ENCODE measurements around the gene CILP2.

Gene CILP2

DNA sequence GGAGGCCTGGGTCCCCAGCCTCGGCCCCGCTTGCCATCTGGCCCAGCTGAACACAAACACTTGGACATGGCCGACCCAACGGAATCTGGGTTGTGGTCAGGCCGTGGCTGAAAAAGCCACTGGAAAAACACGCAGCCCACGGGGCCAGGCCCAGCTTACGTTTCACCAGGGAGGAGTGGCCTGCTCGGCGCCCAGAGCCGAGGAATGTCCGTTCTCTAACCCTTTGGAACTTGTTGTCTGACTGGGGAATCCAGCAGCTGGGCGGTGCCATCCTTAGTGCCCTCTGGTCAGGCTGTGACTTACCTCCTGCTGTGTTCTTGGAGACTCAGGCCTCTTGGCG is 13.8 kb downstream of the CILP2 start:
- Histone ChIP-seq H3K27ac (ENCODE audit: low read length) (no peak overlapping the region), H3K4me1 (ENCODE audit: insufficient read depth, low read length) (no peaks in the 10 kb centered on the region), H3K4me3 (ENCODE audit: low read length) (no peak overlapping the region), H3K27me3 (ENCODE audit: insufficient read depth, low read length) (no peaks in the 10 kb centered on the region), H3K9ac (ENCODE audit: low read depth, low read length) (no peak overlapping the region), H3K36me3 (ENCODE audit: insufficient read depth, low read depth, low read length) (no peaks in the 10 kb centered on the region), H3K9me3 (ENCODE audit: insufficient read depth, low read depth, low read length) (no peaks in the 10 kb centered on the region)

DNA sequence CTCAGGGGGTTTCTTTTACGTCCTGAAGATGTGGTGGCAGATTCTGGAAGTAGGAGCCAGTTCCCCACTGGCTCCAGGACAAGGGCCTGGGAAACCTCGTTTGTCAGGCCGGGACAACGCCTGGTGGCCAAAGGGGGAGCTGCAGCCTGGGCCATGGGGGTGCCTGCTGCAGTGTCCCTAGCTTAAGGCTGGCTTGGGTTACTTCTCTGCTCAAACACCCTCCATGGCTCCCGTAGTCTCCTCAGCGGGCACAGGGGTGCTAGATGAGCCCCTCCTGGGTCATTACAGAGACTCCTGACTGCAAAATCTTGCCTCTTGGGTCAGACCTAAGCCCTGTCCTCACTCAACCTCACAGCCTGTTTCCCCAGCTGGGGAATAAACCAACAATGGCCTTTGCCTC is 14.7 kb downstream of the CILP2 start:
- Histone ChIP-seq H3K9ac (ENCODE audit: low read depth, low read length) (no peak overlapping the region), H3K27ac (ENCODE audit: low read length) (no peak overlapping the region), H3K36me3 (ENCODE audit: insufficient read depth, low read depth, low read length) (no peaks in the 10 kb centered on the region), H3K27me3 (ENCODE audit: insufficient read depth, low read length) (no peaks in the 10 kb centered on the region), H3K9me3 (ENCODE audit: insufficient read depth, low read depth, low read length) (no peaks in the 10 kb centered on the region), H3K4me3 (ENCODE audit: low read length) (no peak overlapping the region), H3K4me1 (ENCODE audit: insufficient read depth, low read length) (no peaks in the 10 kb centered on the region)

DNA sequence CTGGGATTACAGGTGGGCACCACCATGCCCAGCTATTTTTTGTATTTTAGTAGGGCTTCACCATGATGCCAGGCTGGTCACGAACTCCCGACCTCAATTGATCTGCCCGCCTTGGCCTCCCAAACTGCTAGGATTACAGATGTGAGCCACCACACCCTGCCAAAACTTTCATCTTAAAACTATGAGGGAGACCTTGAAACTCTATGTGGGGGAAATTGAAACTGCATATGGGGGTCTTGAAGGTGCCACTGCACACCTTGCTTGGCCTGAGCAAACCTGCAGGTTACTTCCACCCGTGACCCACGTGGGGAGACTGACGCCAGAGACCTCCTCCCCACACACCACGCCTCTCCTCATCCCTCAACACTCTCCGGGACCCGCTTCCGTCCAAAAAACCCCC is 15.6 kb downstream of the CILP2 start:
- no peak overlapping the region for H3K27ac ChIP-seq (ENCODE audit: low read length)
- no peak overlapping the region for H3K9ac ChIP-seq (ENCODE audit: low read depth, low read length)
- H3K4me1 ChIP-seq (ENCODE audit: insufficient read depth, low read length), result no peaks in the 10 kb centered on the region
- H3K27me3 ChIP-seq (ENCODE audit: insufficient read depth, low read length), result no peaks in the 10 kb centered on the region
- no peak overlapping the region for H3K4me3 ChIP-seq (ENCODE audit: low read length)
- no peaks in the 10 kb centered on the region for H3K9me3 ChIP-seq (ENCODE audit: insufficient read depth, low read depth, low read length)
- no peaks in the 10 kb centered on the region for H3K36me3 ChIP-seq (ENCODE audit: insufficient read depth, low read depth, low read length)

DNA sequence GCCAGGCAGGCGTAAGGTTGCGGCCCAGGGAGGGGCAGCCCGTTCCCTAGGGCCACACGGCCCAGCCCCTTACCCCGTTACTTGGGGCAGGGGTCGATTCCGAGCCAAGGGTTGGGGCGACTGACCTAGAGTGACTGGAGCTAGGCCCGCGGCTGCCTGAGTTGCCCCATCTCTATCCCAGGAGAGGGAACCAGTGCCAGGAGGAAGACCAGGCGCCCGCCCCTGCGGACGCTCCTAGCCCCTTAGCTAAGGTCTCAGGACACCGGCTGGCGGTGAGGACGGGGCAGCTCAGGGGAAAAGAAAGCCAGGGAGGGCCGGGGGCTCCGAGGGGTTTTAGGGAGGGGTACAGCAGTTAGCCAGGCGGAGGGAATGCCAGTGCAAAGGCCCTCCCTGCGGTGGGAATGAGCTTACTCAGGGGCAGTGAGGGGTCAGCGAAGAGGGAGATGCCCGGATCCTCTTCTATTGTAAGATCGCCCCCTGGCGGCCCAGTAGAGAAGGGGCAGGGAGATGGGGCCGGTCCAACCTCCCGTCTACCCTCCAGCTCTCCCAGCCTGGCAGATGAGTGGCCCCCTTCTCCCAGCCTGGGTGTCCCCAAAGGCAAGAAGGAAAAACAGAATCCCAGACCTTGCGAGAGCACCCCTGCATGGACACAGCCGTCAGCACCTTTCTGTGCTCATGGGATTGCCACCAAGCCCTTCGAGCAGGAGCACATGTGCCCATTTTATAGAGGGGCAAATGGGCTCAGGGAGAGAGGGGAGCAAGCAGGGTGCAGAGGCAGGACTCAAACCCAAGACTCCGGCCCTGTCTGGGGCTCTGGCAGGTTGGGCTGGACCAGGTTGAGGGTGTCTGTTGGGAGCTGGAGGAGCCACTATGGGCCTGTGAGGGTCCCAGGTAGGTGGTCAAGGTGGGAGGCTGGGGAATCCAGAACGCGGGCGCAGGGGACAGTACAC is 16.3 kb downstream of the CILP2 start:
- Histone ChIP-seq H3K27ac (ENCODE audit: low read length) (no peak overlapping the region), H3K9ac (ENCODE audit: low read depth, low read length) (no peak overlapping the region), H3K9me3 (ENCODE audit: insufficient read depth, low read depth, low read length) (no peaks in the 10 kb centered on the region), H3K4me3 (ENCODE audit: low read length) (no peak overlapping the region), H3K27me3 (ENCODE audit: insufficient read depth, low read length) (no peaks in the 10 kb centered on the region), H3K4me1 (ENCODE audit: insufficient read depth, low read length) (no peaks in the 10 kb centered on the region), H3K36me3 (ENCODE audit: insufficient read depth, low read depth, low read length) (no peaks in the 10 kb centered on the region)

DNA sequence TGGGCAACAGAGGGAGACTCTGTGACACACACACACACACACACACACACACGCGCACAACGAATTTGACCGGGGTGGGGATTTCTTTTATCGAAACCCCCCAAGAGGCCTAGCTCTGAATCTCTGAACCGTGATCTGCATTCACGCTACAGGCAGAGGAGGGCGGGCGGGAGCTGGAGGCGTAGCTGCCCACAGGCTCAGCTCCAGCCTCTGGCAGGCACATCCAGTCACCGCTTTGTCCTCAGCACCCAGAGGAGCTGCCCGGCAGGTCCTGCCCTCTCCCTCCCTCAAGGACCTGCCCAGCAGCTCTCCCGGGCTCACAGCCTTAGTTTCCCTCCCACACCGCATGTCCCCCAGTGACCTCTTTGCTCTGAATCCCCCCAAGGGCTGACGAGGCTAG is 20.0 kb downstream of the CILP2 start:
- Histone ChIP-seq H3K9ac (ENCODE audit: low read depth, low read length) (no peak overlapping the region), H3K27ac (ENCODE audit: low read length) (no peak overlapping the region), H3K4me1 (ENCODE audit: insufficient read depth, low read length) (no peaks in the 10 kb centered on the region), H3K27me3 (ENCODE audit: insufficient read depth, low read length) (no peaks in the 10 kb centered on the region), H3K9me3 (ENCODE audit: insufficient read depth, low read depth, low read length) (no peaks in the 10 kb centered on the region), H3K36me3 (ENCODE audit: insufficient read depth, low read depth, low read length) (no peaks in the 10 kb centered on the region), H3K4me3 (ENCODE audit: low read length) (no peak overlapping the region)

DNA sequence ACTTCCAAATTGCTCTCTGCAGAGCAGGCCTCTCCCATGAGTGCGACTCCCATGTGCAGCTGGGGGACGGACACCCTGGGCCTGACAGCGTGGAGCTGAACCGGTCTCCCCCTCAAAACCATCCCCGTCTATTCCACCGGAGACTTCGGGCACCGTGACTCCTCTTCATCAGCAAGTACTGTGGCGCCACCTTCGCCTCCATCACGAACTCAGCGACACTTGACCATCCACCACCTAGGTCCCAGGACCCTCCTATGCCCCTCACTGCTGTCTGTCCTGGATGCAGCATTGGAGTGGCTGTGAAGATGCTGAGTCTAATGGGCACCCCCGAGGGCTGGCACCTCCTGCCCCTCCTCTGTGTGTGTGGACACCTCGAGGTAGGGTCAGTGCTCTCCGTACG is 20.6 kb downstream of the CILP2 start:
- no peak overlapping the region for H3K9ac ChIP-seq (ENCODE audit: low read depth, low read length)
- no peaks in the 10 kb centered on the region for H3K36me3 ChIP-seq (ENCODE audit: insufficient read depth, low read depth, low read length)
- H3K27ac ChIP-seq (ENCODE audit: low read length), result no peak overlapping the region
- no peak overlapping the region for H3K4me3 ChIP-seq (ENCODE audit: low read length)
- H3K27me3 ChIP-seq (ENCODE audit: insufficient read depth, low read length), result no peaks in the 10 kb centered on the region
- H3K9me3 ChIP-seq (ENCODE audit: insufficient read depth, low read depth, low read length), result no peaks in the 10 kb centered on the region
- H3K4me1 ChIP-seq (ENCODE audit: insufficient read depth, low read length), result no peaks in the 10 kb centered on the region

DNA sequence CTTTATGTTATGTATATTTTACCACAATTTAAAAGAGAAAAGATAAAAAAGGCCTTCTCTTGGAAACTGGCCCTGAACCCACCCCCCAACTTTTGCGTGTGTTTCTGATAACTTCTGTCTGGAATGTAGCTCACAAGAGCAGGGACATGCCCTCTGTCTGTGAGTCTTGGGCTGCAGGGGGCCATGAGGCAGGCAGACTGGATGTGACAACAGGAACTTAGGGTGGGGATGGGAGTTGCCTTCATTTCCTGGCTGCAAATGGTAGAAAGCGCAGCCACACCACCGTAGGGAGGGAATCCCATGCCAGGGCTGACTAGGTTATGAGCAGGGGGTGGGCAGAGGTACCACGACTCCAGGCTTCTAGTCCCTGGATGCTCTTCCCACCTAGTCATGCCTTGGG is 21.9 kb downstream of the CILP2 start:
- Histone ChIP-seq H3K27me3 (ENCODE audit: insufficient read depth, low read length) (no peaks in the 10 kb centered on the region), H3K4me3 (ENCODE audit: low read length) (no peak overlapping the region), H3K4me1 (ENCODE audit: insufficient read depth, low read length) (no peaks in the 10 kb centered on the region), H3K9ac (ENCODE audit: low read depth, low read length) (no peak overlapping the region), H3K27ac (ENCODE audit: low read length) (no peak overlapping the region), H3K9me3 (ENCODE audit: insufficient read depth, low read depth, low read length) (no peaks in the 10 kb centered on the region), H3K36me3 (ENCODE audit: insufficient read depth, low read depth, low read length) (no peaks in the 10 kb centered on the region)

DNA sequence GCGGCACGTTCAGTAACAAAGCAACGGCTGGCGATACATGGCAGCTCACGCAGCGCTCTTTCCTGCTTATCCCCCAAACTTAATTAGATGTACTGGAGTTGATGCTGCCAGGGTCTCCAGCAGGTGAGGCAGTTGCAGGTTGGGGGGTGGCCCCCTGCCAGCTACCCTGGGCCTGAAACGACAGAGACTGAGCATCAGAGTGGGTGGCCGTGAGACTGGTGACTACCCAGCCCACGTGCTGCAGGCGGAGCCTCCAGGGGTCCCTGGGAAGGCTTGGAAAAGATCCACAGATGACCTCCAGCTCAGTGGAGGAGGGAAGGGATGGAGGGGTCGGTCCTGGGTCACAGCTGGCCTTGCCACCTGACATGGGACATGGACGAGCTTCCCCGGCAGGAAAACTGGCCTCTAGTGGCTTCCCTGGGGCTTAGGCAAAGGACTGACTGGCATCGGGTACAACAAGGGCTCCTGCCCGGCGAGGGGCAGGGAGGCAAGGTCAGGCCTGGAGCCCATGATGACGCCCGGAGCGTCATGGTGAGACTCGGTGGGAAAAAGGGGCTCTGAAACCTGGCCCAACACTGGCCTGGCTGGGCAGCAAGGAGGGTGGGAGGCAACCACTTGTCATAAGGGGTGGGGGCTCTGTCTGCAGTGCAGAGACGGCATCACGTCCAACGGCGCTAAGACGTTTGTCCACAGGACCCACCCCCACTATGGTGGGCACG is 24.0 kb downstream of the CILP2 start:
- no peaks in the 10 kb centered on the region for H3K27me3 ChIP-seq (ENCODE audit: insufficient read depth, low read length)
- no peaks in the 10 kb centered on the region for H3K36me3 ChIP-seq (ENCODE audit: insufficient read depth, low read depth, low read length)
- H3K9ac ChIP-seq (ENCODE audit: low read depth, low read length), result no peak overlapping the region
- H3K4me3 ChIP-seq (ENCODE audit: low read length), result no peak overlapping the region
- no peaks in the 10 kb centered on the region for H3K4me1 ChIP-seq (ENCODE audit: insufficient read depth, low read length)
- H3K9me3 ChIP-seq (ENCODE audit: insufficient read depth, low read depth, low read length), result no peaks in the 10 kb centered on the region
- no peak overlapping the region for H3K27ac ChIP-seq (ENCODE audit: low read length)

DNA sequence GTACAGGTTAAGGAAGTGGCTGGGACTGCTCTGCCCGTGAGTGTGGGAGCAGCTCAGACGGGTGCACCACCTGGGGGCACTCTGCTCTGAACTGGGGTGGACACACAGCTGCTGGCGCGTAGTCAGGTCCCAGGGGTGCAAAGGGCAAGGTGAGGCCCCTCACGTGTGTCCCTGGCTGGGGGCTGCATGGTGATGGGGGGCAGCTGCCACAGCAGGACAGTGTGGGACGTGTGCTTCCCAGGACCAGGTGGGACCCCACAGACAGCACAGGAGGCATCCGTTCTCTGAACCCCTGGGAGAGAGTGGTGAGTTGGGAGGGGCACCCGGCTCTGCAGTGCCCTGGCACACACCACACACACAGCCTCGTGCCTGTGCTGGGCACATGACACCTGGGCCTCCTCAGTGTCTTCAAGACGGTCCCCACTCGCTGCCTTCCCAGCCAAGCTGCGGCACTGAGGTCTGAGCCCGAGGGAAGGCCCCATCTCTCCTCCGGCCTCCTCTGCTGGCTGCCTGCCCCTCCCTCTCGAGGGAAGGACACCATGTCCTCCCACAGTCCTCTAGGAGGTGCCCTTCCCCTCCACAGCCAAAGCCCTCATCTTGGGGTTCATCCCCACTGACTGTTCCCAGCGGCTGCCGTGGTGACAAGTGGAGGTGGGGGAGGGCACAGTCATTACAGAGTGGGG is 24.7 kb downstream of the CILP2 start:
- Histone ChIP-seq H3K36me3 (ENCODE audit: insufficient read depth, low read depth, low read length) (no peaks in the 10 kb centered on the region), H3K4me1 (ENCODE audit: insufficient read depth, low read length) (no peaks in the 10 kb centered on the region), H3K9ac (ENCODE audit: low read depth, low read length) (no peak overlapping the region), H3K27me3 (ENCODE audit: insufficient read depth, low read length) (no peaks in the 10 kb centered on the region), H3K4me3 (ENCODE audit: low read length) (no peak overlapping the region), H3K9me3 (ENCODE audit: insufficient read depth, low read depth, low read length) (no peaks in the 10 kb centered on the region), H3K27ac (ENCODE audit: low read length) (no peak overlapping the region)

DNA sequence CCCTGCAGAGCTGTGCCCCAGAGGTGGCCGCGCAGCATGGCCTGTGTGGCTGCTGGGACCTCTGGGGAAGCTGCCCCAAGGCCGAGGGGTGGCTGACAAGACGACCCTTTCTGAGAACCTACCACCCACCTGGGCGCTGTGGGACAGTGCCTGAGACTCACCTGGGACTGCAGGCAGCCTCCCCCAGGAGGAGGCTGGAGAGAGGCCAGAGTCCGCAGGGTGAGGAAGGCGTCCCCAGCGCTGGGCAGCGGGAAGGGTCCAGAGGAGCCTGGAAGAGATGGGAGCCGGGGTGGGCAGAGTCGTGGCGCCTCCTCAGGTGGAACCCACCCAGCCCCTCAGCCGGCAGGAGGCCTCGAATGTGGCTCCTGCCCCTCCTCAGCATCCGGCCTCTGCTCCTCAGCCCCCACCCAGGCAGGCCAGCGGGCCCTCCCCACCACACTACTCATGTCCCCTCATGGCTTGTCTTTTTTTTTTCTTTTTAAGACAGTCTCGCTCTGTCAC is 25.3 kb downstream of the CILP2 start:
- no peak overlapping the region for H3K9ac ChIP-seq (ENCODE audit: low read depth, low read length)
- no peak overlapping the region for H3K27ac ChIP-seq (ENCODE audit: low read length)
- H3K4me3 ChIP-seq (ENCODE audit: low read length), result no peak overlapping the region
- no peaks in the 10 kb centered on the region for H3K36me3 ChIP-seq (ENCODE audit: insufficient read depth, low read depth, low read length)
- no peaks in the 10 kb centered on the region for H3K4me1 ChIP-seq (ENCODE audit: insufficient read depth, low read length)
- no peaks in the 10 kb centered on the region for H3K27me3 ChIP-seq (ENCODE audit: insufficient read depth, low read length)
- H3K9me3 ChIP-seq (ENCODE audit: insufficient read depth, low read depth, low read length), result no peaks in the 10 kb centered on the region

DNA sequence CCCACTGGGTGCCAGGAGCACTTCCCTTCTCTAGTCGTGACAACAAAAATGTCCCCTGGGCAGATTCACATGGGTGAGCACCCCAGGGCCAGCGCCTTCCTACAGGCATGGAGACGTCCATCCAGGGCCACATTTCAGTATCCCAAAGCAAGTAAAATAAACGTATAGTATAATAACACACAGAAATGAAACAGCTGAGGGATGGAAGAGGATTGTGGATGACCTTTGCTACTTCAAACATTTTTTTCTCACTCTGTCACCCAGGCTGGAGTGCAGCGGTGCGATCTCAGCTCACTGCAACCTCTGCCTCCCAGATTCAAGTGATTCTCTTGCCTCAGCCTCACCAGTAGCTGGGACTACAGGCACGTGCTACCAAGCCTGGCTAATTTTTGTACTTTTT is 28.2 kb downstream of the CILP2 start:
- no peaks in the 10 kb centered on the region for H3K9me3 ChIP-seq (ENCODE audit: insufficient read depth, low read depth, low read length)
- no peaks in the 10 kb centered on the region for H3K36me3 ChIP-seq (ENCODE audit: insufficient read depth, low read depth, low read length)
- no peaks in the 10 kb centered on the region for H3K27me3 ChIP-seq (ENCODE audit: insufficient read depth, low read length)
- no peaks in the 10 kb centered on the region for H3K4me1 ChIP-seq (ENCODE audit: insufficient read depth, low read length)
- no peak overlapping the region for H3K27ac ChIP-seq (ENCODE audit: low read length)
- no peak overlapping the region for H3K9ac ChIP-seq (ENCODE audit: low read depth, low read length)
- no peak overlapping the region for H3K4me3 ChIP-seq (ENCODE audit: low read length)

Measured in iPS-20b (cell line).